HUDEP-2 (cell line): ENCODE measurements around the gene THSD4.

ENCODE experiments used
- DNase-seq, 76 experiments: peaks; one replicate each; lab custom pipeline; 2025; ENCODE audit not compliant: unreplicated experiment in 76 of 76; lab: John Stamatoyannopoulos, UW

THSD4 gene

DNA sequence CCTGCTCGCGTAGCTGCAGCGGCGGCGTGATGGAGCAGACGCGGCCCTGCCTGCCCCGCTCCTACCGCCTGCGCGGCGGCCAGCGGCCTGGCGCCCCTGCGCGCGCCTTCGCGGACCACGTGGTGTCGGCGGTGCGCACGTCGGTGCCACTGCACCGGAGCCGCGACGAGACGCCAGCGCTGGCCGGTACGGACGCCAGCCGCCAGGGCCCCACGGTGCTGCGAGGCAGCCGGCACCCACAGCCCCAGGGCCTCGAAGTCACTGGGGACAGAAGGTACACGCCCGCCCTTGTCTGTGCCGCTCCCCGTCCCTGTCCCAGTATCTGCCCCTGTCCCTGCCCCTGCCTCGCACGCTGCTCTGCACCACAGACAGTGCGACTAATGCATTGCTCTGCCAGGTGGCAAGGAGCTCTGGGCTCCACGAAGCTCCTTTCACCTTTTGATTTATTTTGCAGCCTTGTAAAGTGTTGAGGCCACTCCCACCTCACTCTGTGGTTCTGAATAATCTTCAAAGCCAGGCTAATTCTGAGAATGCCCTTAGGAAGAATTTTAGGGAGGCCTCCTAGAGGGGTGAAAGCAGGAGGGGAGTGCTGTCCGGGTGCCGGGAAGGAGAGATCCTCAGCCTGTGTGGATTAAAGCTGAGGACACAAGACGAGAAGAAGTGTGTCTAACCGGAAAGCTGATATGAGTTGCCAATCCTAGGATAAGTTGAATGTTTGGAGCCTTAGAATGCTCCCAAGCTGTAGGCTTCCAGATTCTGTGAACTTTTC is 100.0 kb downstream of the THSD4 start:
- DNase-seq = no peak

GRCh38 chr15:71218272-71218805 is 103.1 kb downstream of the THSD4 start:
- no peak for DNase-seq

GRCh38 chr15:71219101-71219500 is 103.8 kb downstream of the THSD4 start:
- no peak for DNase-seq

DNA sequence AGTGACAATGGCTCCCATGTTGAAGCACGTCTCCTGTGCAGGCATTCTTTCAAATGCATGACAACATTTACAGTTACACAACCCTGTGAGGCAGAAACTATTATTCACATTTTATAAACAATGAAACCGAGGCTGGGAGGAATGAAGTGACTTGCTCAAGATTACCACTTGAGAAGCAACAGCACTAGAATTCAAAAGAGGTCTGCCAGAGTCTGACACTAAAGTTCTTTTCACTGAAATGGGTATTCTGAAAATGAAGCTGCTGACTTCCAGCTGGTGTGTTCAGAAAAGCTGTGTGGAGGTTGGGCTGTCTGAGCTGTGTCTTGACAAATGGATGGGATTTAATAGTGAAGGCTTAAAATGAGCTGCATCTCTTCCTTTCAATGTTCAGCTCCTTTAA is 104.4 kb downstream of the THSD4 start:
- no peak for DNase-seq

DNA sequence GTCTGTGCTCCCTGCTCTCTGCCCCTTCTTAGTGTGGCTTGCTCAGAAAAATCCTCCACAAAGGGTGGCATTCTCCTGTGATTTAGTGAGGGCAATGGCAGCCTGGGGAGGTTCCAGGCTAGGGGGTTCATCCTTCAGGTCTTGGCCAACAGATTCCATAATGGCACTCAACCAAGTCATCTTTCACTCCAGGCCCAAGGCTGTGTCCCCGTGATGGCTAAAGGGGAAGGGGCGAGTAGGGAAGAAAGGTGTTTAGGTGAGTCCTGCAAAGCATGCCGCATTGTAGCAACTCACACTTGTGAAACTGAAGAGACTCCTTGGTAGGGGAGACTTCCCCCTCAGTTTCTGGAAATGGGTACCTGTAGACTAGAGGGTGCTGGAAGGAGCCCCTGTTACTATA is 105.6 kb downstream of the THSD4 start:
- no peak for DNase-seq

DNA sequence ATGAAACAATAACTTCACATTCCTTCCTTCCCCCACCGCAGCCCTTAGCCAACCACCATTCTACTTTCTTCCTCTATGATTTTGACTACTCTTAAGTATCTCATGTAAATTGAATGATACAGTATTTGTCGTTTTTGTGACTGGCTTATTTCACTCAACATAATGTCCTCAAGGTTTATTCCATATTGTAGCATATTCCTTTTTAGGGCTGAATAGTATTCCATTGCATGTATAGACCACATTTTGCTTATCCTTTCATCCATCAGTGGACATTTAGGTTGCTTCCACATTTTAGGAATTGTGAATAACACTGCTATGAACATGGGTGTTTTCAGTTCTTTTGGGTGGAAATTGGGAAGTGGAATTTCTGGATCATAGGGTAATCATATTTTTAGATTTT is 106.1 kb downstream of the THSD4 start:
- DNase-seq = no peak

GRCh38 chr15:71223516-71223915 is 108.2 kb downstream of the THSD4 start:
- DNase-seq = no peak

DNA sequence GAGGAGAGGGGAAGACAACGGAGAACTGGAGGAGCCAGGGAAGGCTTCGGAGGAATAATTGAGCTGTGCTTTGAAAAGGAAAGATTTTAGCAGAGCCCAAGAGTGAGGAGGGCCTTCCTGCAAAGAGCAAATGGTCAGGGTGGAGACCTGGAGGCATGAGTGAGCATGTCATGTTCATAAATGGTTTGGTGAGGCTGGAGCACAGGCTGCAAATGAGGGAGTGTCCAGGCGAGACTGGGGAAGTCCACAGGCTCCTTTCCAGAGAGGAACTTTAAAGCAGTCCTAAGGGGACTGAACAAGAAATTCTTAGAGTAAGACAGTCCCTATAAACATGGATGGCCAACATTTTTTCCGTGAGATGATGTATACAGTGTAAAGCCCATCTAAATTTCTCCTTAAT is 108.8 kb downstream of the THSD4 start:
- DNase-seq = no peak

- no peak for DNase-seq
These were observed 110.6 kb downstream of the THSD4 start for GRCh38 chr15:71225851-71226250.

- no peak for DNase-seq
These were observed 111.5 kb downstream of the THSD4 start for GRCh38 chr15:71226536-71227455.

GRCh38 chr15:71228403-71228802 is 113.1 kb downstream of the THSD4 start:
- DNase-seq = no peak

DNA sequence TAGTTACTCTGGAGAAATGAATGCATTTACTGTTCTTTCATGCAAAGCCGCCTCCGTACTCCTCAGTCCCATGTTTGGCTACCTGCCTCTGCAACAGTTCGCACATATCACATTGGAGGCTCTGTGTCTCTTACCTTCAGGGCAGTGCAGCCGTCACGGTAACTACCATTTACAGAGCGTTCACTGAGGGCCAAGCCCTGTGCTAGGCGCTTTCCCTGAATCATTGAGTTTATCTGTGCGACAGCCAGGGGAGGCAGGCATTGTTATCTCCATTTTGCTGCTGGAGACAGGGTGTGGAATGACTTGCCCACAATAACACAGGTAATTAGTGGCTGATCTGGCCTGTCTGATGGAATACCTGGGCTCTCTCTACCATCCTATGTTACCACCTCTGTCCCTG is 115.0 kb downstream of the THSD4 start:
- no peak for DNase-seq

- DNase-seq = no peak
These were observed 116.5 kb downstream of the THSD4 start for GRCh38 chr15:71231758-71232157.

DNA sequence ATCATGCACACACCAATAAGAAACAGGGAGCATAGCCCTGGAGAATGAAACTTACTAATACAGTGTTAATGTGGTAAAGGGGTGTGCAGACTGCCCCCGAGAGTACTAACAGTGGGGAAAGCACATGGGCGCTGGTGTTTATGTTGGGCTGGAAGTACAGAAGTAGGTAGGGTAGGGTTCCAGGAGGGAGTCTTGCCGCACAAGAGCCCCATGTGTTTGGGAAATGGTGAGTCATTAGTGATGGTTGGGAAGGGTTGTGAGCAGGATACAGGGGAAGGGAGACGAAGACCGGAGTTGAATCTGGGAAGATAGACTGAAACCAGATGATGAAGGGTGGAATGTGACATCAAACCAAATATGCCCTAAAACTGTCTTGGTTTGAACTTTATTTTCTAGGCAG is 117.1 kb downstream of the THSD4 start:
- no peak for DNase-seq

- DNase-seq = peak in 8 of 76 experiments; percentile 1 to 43 (median 14)
These were observed 122.4 kb downstream of the THSD4 start for GRCh38 chr15:71237456-71238188.

- DNase-seq = no peak
These were observed 123.7 kb downstream of the THSD4 start for GRCh38 chr15:71238926-71239325.

- no peak for DNase-seq
These were observed 124.5 kb downstream of the THSD4 start for GRCh38 chr15:71239592-71240364.

- DNase-seq = no peak
These were observed 127.0 kb downstream of the THSD4 start for GRCh38 chr15:71242292-71242691.

- no peak for DNase-seq
These were observed 129.0 kb downstream of the THSD4 start for GRCh38 chr15:71244250-71244649.

- no peak for DNase-seq
These were observed 130.3 kb downstream of the THSD4 start for GRCh38 chr15:71245588-71245987.
